Measurements from ENCODE around the gene ZNF438. TPM values are rescaled to one million over a fixed set of nuclear protein-coding genes. Genes with fewer than 3 reads are reported as not detected.

The ZNF438 gene
- total and polyA plus RNA-seq, 2 donors: 9.0 to 10.2 TPM

DNA sequence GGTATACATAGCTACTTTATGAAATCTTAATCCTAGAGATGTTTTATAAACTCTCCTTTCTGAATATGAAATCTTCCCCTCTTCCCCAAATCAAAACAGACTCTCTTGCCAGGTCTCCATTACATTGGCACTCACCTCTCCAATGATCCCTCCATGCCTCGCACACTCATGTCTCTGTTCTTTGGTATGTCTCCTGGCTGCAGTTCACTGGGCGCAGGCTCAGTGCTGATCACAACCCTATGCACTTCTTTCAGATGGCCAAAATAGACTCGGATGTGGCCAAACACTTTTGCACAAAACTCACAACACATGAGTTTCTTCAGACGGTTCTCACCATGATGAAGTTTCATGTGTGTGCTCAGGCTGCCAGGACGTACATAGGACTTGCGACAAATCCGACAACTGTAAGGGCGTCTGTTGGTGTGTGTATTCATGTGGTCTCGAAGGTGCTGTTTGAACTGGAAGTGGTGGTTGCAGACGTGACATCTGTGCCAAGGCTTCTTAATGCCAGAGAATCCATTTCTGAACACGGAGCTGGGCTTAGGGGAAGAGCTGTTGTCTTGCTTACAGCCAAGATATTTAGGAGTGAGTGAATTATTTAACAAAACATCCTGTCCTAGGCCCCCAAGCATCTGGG is 183.2 kb downstream of the ZNF438 start:
- H3K4me3 ChIP-seq (ENCODE audit: low read length in 2 of 2): peak overlapping the region; percentile 0 to 8
- H3K27me3 ChIP-seq (ENCODE audit: control insufficient read depth in 2 of 2, insufficient read depth in 1 of 2, low read length in 1 of 2): no peaks in the 10 kb centered on the region
- 33% methylated on average over 11 of the region's 11 CpGs for WGBS
- DNase-seq (ENCODE audit: low read depth in 6 of 9, low spot score in 9 of 9): peak; percentile 64 to 93 (median 75)
- peaks cover 4% of the 10 kb centered on the region in 2 donors for H3K36me3 ChIP-seq (ENCODE audit: control insufficient read depth in 2 of 2, insufficient read depth in 2 of 2, low read length in 1 of 2)
- H3K27ac ChIP-seq (ENCODE audit: low read depth in 1 of 2, low read length in 1 of 2): peak overlapping the region; percentile 72 to 76
- H3K9me3 ChIP-seq (ENCODE audit: control insufficient read depth in 2 of 2, insufficient read depth in 1 of 2, low read length in 1 of 2): peaks cover 1 to 15% of the 10 kb centered on the region in 2 donors
- peaks cover 36 to 55% of the 10 kb centered on the region in 2 donors for H3K4me1 ChIP-seq (ENCODE audit: control insufficient read depth in 2 of 2, insufficient read depth in 2 of 2, low read length in 2 of 2)

DNA sequence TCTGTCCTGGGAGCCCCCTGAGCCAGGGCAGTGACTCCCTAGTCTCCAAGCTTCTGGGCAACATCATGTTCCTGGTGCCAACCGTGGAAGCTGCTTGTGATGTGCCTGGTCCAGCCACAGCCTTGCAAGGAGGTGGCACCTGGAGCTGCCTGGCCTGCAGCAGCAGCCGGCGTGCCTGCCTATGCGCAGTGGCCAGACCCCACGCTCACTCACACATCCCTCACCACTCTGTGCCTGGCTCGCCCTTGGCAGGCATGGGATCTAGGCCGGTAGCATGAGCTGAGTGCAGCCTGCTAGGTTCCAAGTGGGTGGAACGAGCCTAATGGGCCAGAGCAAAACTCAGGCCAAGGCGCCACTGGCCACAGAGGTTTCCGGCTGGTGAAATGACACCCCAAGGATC is 184.0 kb downstream of the ZNF438 start:
- peaks cover 1 to 15% of the 10 kb centered on the region in 2 donors for H3K9me3 ChIP-seq (ENCODE audit: control insufficient read depth in 2 of 2, insufficient read depth in 1 of 2, low read length in 1 of 2)
- H3K36me3 ChIP-seq (ENCODE audit: control insufficient read depth in 2 of 2, insufficient read depth in 2 of 2, low read length in 1 of 2): peaks cover 4 to 6% of the 10 kb centered on the region in 2 donors
- H3K27ac ChIP-seq (ENCODE audit: low read depth in 1 of 2, low read length in 1 of 2): peak overlapping the region in 1 of 2 donors; percentile 48
- WGBS: 98% methylated on average over 10 of the region's 10 CpGs
- no peaks in the 10 kb centered on the region for H3K27me3 ChIP-seq (ENCODE audit: control insufficient read depth in 2 of 2, insufficient read depth in 1 of 2, low read length in 1 of 2)
- no peak for DNase-seq (ENCODE audit: low read depth in 6 of 9, low spot score in 9 of 9)
- H3K4me3 ChIP-seq (ENCODE audit: low read length in 2 of 2): peak overlapping the region in 1 of 2 donors; percentile 0
- H3K4me1 ChIP-seq (ENCODE audit: control insufficient read depth in 2 of 2, insufficient read depth in 2 of 2, low read length in 2 of 2): peaks cover 36 to 55% of the 10 kb centered on the region in 2 donors

DNA sequence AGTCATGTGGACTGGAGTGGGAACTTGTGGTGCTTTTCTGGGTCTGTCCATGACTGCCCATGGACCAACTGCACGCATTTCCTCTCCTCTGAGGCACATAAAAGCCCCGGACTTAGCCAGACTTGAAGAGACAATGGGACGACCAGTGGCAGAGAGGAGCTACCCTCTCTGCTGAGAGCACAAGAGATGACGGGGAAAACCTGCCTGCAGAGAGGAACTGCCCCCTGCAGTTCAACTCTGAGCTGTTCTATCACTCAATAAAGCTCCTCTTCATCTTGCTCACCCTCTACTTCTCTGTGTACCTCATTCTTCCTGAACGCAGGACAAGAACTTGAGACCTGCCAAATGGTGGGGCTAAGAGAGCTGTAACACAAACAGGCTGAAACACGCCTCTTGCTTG is 184.5 kb downstream of the ZNF438 start:
- no peaks in the 10 kb centered on the region for H3K27me3 ChIP-seq (ENCODE audit: control insufficient read depth in 2 of 2, insufficient read depth in 1 of 2, low read length in 1 of 2)
- 94% methylated on average over 6 of the region's 6 CpGs for WGBS
- DNase-seq (ENCODE audit: low read depth in 6 of 9, low spot score in 9 of 9): peak in 1 of 9 donors; percentile 25
- peaks cover 1 to 15% of the 10 kb centered on the region in 2 donors for H3K9me3 ChIP-seq (ENCODE audit: control insufficient read depth in 2 of 2, insufficient read depth in 1 of 2, low read length in 1 of 2)
- no peak overlapping the region for H3K4me3 ChIP-seq (ENCODE audit: low read length in 2 of 2)
- H3K27ac ChIP-seq (ENCODE audit: low read depth in 1 of 2, low read length in 1 of 2): peak overlapping the region in 1 of 2 donors; percentile 48
- peaks cover 36 to 55% of the 10 kb centered on the region in 2 donors for H3K4me1 ChIP-seq (ENCODE audit: control insufficient read depth in 2 of 2, insufficient read depth in 2 of 2, low read length in 2 of 2)
- H3K36me3 ChIP-seq (ENCODE audit: control insufficient read depth in 2 of 2, insufficient read depth in 2 of 2, low read length in 1 of 2): peaks cover 4 to 6% of the 10 kb centered on the region in 2 donors

DNA sequence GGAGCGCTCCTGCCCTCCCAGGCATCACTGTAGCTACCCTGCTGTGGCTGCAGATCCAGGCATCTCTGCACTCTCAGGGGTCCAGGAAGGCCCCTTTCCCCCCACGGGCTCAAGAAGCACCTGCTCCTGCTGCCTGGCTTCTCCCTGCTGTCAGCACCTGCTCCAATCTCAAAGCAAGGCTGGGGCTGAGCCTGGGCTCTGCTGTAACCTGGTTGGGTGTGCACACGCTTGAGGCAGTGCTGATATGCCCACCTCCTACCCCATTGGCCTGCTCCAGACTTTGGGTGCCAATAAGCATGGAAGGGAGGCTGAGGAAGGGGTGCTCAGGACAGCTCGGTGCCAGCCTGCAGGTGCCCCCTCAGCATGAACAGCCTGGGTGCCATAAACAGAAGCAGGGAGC is 185.0 kb downstream of the ZNF438 start:
- H3K27me3 ChIP-seq (ENCODE audit: control insufficient read depth in 2 of 2, insufficient read depth in 1 of 2, low read length in 1 of 2): no peaks in the 10 kb centered on the region
- 44% methylated on average over 4 of the region's 4 CpGs for WGBS
- peaks cover 36 to 55% of the 10 kb centered on the region in 2 donors for H3K4me1 ChIP-seq (ENCODE audit: control insufficient read depth in 2 of 2, insufficient read depth in 2 of 2, low read length in 2 of 2)
- H3K36me3 ChIP-seq (ENCODE audit: control insufficient read depth in 2 of 2, insufficient read depth in 2 of 2, low read length in 1 of 2): peaks cover 4 to 6% of the 10 kb centered on the region in 2 donors
- H3K4me3 ChIP-seq (ENCODE audit: low read length in 2 of 2): no peak overlapping the region
- H3K27ac ChIP-seq (ENCODE audit: low read depth in 1 of 2, low read length in 1 of 2): peak overlapping the region; percentile 27 to 48
- peak in 4 of 9 donors; percentile 33 to 70 (median 43) for DNase-seq (ENCODE audit: low read depth in 6 of 9, low spot score in 9 of 9)
- H3K9me3 ChIP-seq (ENCODE audit: control insufficient read depth in 2 of 2, insufficient read depth in 1 of 2, low read length in 1 of 2): peaks cover 1 to 15% of the 10 kb centered on the region in 2 donors

DNA sequence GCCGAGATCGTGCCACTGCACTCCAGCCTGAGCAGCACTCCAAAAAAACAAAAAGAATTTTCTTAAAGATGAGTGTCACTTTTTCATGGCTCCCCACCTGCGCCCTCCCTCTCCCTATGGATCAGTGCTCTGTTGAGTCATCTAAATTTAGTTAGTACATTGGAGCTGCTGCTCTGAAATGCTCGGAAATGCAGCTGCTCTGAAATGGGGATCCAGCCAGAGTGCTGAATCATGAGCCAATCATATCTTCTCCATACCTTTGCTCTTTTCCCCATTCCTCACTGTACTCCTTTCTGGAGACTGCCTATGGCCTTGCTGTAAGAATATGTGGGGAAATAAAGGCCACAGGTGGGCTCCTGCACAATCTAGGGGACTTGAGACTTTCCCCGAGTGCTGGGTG is 188.8 kb downstream of the ZNF438 start:
- peaks cover 4 to 6% of the 10 kb centered on the region in 2 donors for H3K36me3 ChIP-seq (ENCODE audit: control insufficient read depth in 2 of 2, insufficient read depth in 2 of 2, low read length in 1 of 2)
- H3K9me3 ChIP-seq (ENCODE audit: control insufficient read depth in 2 of 2, insufficient read depth in 1 of 2, low read length in 1 of 2): peaks cover 1 to 14% of the 10 kb centered on the region in 2 donors
- no peak for DNase-seq (ENCODE audit: low read depth in 6 of 9, low spot score in 9 of 9)
- 97% methylated on average over 5 of the region's 5 CpGs for WGBS
- peaks cover 14 to 32% of the 10 kb centered on the region in 2 donors for H3K4me1 ChIP-seq (ENCODE audit: control insufficient read depth in 2 of 2, insufficient read depth in 2 of 2, low read length in 2 of 2)
- H3K27ac ChIP-seq (ENCODE audit: low read depth in 1 of 2, low read length in 1 of 2): no peak overlapping the region
- H3K4me3 ChIP-seq (ENCODE audit: low read length in 2 of 2): no peak overlapping the region
- no peaks in the 10 kb centered on the region for H3K27me3 ChIP-seq (ENCODE audit: control insufficient read depth in 2 of 2, insufficient read depth in 1 of 2, low read length in 1 of 2)

DNA sequence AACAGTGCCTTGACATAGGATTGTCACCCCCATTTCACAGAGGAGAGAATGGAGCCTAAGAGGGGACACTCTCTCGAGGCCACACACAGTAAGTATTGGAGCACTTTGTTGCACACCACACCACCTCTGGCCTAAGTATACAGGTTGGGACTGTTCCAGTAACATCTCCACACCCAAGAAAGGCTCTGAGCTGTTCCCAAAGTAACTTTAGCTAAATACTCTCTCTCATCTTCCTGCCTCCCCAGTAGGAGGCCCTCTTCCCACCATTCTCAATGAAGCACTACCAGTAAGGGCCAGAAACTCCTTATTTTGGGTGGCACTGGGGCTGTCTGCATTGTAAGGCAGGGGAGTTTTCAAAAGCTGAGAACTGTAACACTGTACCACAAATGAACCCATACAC is 189.5 kb downstream of the ZNF438 start:
- Histone ChIP-seq H3K36me3 (ENCODE audit: control insufficient read depth in 2 of 2, insufficient read depth in 2 of 2, low read length in 1 of 2) (peaks cover 4 to 6% of the 10 kb centered on the region in 2 donors), H3K27me3 (ENCODE audit: control insufficient read depth in 2 of 2, insufficient read depth in 1 of 2, low read length in 1 of 2) (no peaks in the 10 kb centered on the region)
- WGBS: 96% methylated on average over 1 of the region's 1 CpG

DNA sequence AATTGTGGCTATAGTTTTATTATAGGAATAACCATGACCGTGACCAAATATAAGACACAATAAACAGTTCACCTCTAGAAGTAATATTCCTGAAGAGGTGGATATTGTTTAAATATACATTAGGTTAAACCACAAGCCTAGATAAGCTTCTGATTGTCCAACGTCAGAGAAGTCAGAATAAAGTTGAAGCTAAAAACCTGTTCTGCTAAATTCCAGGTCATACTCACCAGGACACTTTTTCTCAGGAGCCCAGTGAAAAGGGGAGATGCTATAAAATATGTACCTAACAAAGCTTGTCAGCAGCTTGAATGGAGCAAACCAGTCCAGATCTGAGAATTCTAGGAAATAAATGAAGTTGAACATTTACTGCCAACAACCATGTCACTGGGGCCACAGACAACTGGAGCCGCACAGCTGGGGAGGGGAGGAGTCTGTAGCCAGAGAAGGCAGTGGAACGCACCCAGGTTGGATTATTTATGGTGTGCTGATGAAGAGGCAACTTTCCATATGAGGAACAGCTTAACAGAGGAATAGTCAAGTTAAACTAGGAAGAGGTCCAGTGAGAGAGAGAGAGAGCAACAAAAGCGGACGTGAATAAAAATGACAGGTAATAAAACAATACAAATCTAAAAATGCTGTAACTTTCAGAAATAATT is 191.1 kb downstream of the ZNF438 start:
- peaks cover 0 to 9% of the 10 kb centered on the region in 2 donors for H3K4me1 ChIP-seq (ENCODE audit: control insufficient read depth in 2 of 2, insufficient read depth in 2 of 2, low read length in 2 of 2)
- WGBS: 75% methylated on average over 6 of the region's 6 CpGs

More for the DNA sequence above, 189.5 kb downstream of the ZNF438 start:
- H3K4me3 ChIP-seq (ENCODE audit: low read length in 2 of 2): no peak overlapping the region
- H3K27ac ChIP-seq (ENCODE audit: low read depth in 1 of 2, low read length in 1 of 2): peak overlapping the region in 1 of 2 donors; percentile 18
- peaks cover 1 to 6% of the 10 kb centered on the region in 2 donors for H3K9me3 ChIP-seq (ENCODE audit: control insufficient read depth in 2 of 2, insufficient read depth in 1 of 2, low read length in 1 of 2)
- H3K4me1 ChIP-seq (ENCODE audit: control insufficient read depth in 2 of 2, insufficient read depth in 2 of 2, low read length in 2 of 2): peaks cover 11 to 25% of the 10 kb centered on the region in 2 donors
- no peak for DNase-seq (ENCODE audit: low read depth in 6 of 9, low spot score in 9 of 9)

DNA sequence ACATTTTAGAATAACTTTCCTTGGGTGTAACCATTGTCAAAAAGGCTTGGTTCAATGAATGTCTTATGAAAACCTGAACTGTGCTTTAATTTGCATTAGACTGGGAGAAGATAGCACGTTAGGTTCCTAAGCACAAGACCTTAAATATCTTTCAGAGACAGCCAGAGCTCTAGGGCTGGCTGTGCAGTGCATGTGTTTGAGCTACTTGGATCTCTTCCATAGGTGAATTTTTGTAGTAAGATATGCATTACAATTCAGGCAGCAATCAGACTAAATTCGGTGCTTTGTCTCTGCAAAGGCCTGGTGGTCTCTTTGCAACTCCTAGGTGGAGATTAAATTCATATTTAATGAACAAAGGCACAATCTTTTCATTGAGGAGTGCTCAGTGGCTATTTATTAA is 192.0 kb downstream of the ZNF438 start:
- 93% methylated on average over 2 of the region's 2 CpGs for WGBS
- Histone ChIP-seq H3K36me3 (ENCODE audit: control insufficient read depth in 2 of 2, insufficient read depth in 2 of 2, low read length in 1 of 2) (peaks cover 0 to 2% of the 10 kb centered on the region in 2 donors), H3K4me1 (ENCODE audit: control insufficient read depth in 2 of 2, insufficient read depth in 2 of 2, low read length in 2 of 2) (peaks cover 0 to 3% of the 10 kb centered on the region in 2 donors), H3K27me3 (ENCODE audit: control insufficient read depth in 2 of 2, insufficient read depth in 1 of 2, low read length in 1 of 2) (no peaks in the 10 kb centered on the region), H3K27ac (ENCODE audit: low read depth in 1 of 2, low read length in 1 of 2) (no peak overlapping the region), H3K4me3 (ENCODE audit: low read length in 2 of 2) (no peak overlapping the region), H3K9me3 (ENCODE audit: control insufficient read depth in 2 of 2, insufficient read depth in 1 of 2, low read length in 1 of 2) (no peaks in the 10 kb centered on the region)
- no peak for DNase-seq (ENCODE audit: low read depth in 6 of 9, low spot score in 9 of 9)

More for the DNA sequence above, 191.1 kb downstream of the ZNF438 start:
- Histone ChIP-seq H3K36me3 (ENCODE audit: control insufficient read depth in 2 of 2, insufficient read depth in 2 of 2, low read length in 1 of 2) (peaks cover 4 to 6% of the 10 kb centered on the region in 2 donors), H3K4me3 (ENCODE audit: low read length in 2 of 2) (no peak overlapping the region), H3K27ac (ENCODE audit: low read depth in 1 of 2, low read length in 1 of 2) (no peak overlapping the region), H3K27me3 (ENCODE audit: control insufficient read depth in 2 of 2, insufficient read depth in 1 of 2, low read length in 1 of 2) (no peaks in the 10 kb centered on the region), H3K9me3 (ENCODE audit: control insufficient read depth in 2 of 2, insufficient read depth in 1 of 2, low read length in 1 of 2) (no peaks in the 10 kb centered on the region)
- DNase-seq (ENCODE audit: low read depth in 6 of 9, low spot score in 9 of 9): no peak

DNA sequence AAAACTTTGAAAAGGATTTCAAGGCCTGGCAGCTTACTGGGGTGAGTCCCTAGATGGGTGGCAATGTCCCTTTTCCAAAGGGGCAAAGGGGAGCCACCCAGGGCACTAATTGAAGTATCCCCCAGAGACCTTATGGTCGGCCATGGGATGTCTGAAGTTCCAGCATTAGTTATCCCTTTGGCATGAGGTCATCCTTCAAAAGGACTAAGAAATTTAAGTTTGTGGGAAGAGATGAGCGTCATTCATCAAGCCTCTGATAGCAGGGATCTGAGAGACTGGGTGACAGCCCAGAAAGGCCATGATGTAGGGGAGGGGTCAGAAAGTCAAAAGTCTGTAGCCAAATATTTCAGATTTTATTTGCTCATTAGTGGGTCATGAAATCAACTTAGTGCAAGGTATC is 195.3 kb downstream of the ZNF438 start:
- Histone ChIP-seq H3K9me3 (ENCODE audit: control insufficient read depth in 2 of 2, insufficient read depth in 1 of 2, low read length in 1 of 2) (no peaks in the 10 kb centered on the region), H3K36me3 (ENCODE audit: control insufficient read depth in 2 of 2, insufficient read depth in 2 of 2, low read length in 1 of 2) (no peaks in the 10 kb centered on the region), H3K27me3 (ENCODE audit: control insufficient read depth in 2 of 2, insufficient read depth in 1 of 2, low read length in 1 of 2) (no peaks in the 10 kb centered on the region), H3K4me1 (ENCODE audit: control insufficient read depth in 2 of 2, insufficient read depth in 2 of 2, low read length in 2 of 2) (peaks cover 0 to 18% of the 10 kb centered on the region in 2 donors), H3K27ac (ENCODE audit: low read depth in 1 of 2, low read length in 1 of 2) (no peak overlapping the region), H3K4me3 (ENCODE audit: low read length in 2 of 2) (no peak overlapping the region)
- no peak for DNase-seq (ENCODE audit: low read depth in 6 of 9, low spot score in 9 of 9)
- WGBS: 96% methylated on average over 2 of the region's 2 CpGs
